K562 (cell line): ENCODE results near the gene GFOD2. TPM values are rescaled to one million over a fixed set of nuclear protein-coding genes. Genes with fewer than 3 reads are reported as not detected.

Source experiments
- ATAC-seq: fragments of 200-7000 bp; cut with Tn5 transposase; 3 replicates; pipeline ENCODE4 v1.9.1; 2020; ENCODE audit warnings: moderate library complexity
- BruUV-seq: library from RNA; stranded (reverse); fragments of 400-500 nt; replicated peaks from 2 replicates; lab custom pipeline; 2021; lab: Mats Ljungman, UMichigan
- CTCF ChIA-PET: fragments of 300-600 bp; formaldehyde crosslinking; extraction: SDS; loops from one replicate; lab custom pipeline; 2021; ENCODE audit warnings: low intra/inter-chr PET ratio; lab: Yijun Ruan, JAX
- POLR2A ChIA-PET: fragments of 300-600, 350-650 bp; sonication (Branson Sonifier 250); formaldehyde crosslinking; extraction: SDS; loops from one replicate; lab custom pipeline; 2021; ENCODE audit warnings: antibody characterized with exemption, inconsistent platforms; lab: Yijun Ruan, JAX
- DNase-seq, 4 experiments: peaks; one replicate each; pipeline versions ENCODE4 v3.0.0 to v3.0.0-alpha.2; 2011 to 2018; ENCODE audit warnings: low spot score in 3 of 4, mixed read lengths in 3 of 4; ENCODE audit errors: extremely low read depth in 1 of 4
- FAIRE-seq: peaks from 2 replicates; lab custom pipeline; 2011; peaks lifted over from hg19 to GRCh38; lab: Jason Lieb, UNC
- H2AFZ ChIP-seq: 2 replicates; pipeline ENCODE4 v1.6.0; 2011; ENCODE audit warnings: low read depth, low read length, control low read depth, inconsistent platforms
- H3K27ac ChIP-seq: fragments of 200-600 bp; 3 replicates; pipeline ENCODE4 v1.8.0; 2011; ENCODE audit warnings: low read depth, mild to moderate bottlenecking, control low read depth, inconsistent platforms, low read length, moderate library complexity, mixed read lengths; ENCODE audit errors: extremely low read depth
- H3K27me3 ChIP-seq, 2 experiments: fragments of 300-600 bp in 1 of 2; 2 replicates in 1 of 2; 3 replicates in 1 of 2; pipeline versions ENCODE4 v1.6.0 to v1.8.0; 2011; ENCODE audit warnings: inconsistent platforms in 2 of 2, low read length in 2 of 2, mild to moderate bottlenecking in 1 of 2, mixed read lengths in 1 of 2, moderate library complexity in 1 of 2; ENCODE audit not compliant: control insufficient read depth in 2 of 2, insufficient read depth in 2 of 2
- H3K36me3 ChIP-seq: fragments of 300-600 bp; 3 replicates; pipeline ENCODE4 v1.8.0; 2011; ENCODE audit warnings: mild to moderate bottlenecking, low read length, inconsistent platforms; ENCODE audit not compliant: control insufficient read depth, insufficient read depth
- H3K4me1 ChIP-seq, 2 experiments: fragments of 200-600 bp in 1 of 2; replicated peaks in 1 of 2; 2 replicates in 1 of 2; 3 replicates in 1 of 2; pipeline versions ENCODE4 v1.5.1 to v1.8.0; 2011; ENCODE audit warnings: inconsistent platforms in 2 of 2, low read length in 2 of 2, mild to moderate bottlenecking in 1 of 2, mixed read lengths in 1 of 2, moderate library complexity in 1 of 2; ENCODE audit not compliant: control insufficient read depth in 2 of 2, insufficient read depth in 2 of 2
- H3K4me2 ChIP-seq: 2 replicates; pipeline ENCODE4 v1.6.1; 2011; ENCODE audit warnings: low read length, control low read depth, inconsistent platforms, mixed read lengths; ENCODE audit not compliant: insufficient read depth
- H3K4me3 ChIP-seq: fragments of 200-600 bp; sonication (generic), shearing (Covaris generic); 2 replicates; pipeline ENCODE4 v1.5.1; 2016; ENCODE audit warnings: control low read depth, inconsistent platforms
- H3K79me2 ChIP-seq: fragments of 200-600 bp; 3 replicates; pipeline ENCODE4 v1.8.0; 2011; ENCODE audit warnings: low read length, inconsistent platforms; ENCODE audit not compliant: control insufficient read depth, insufficient read depth
- H3K9ac ChIP-seq, 2 experiments: 2 replicates each; pipeline versions ENCODE4 v1.6.0 to v1.6.1; 2011; ENCODE audit warnings: low read depth in 2 of 2, low read length in 2 of 2, control low read depth in 1 of 2, inconsistent platforms in 1 of 2, mild to moderate bottlenecking in 1 of 2, mixed read lengths in 1 of 2; ENCODE audit not compliant: insufficient read depth in 1 of 2
- H3K9me1 ChIP-seq: one replicate; pipeline ENCODE4 v1.6.0; 2011; ENCODE audit warnings: inconsistent platforms, mild to moderate bottlenecking, low read length, moderate library complexity; ENCODE audit not compliant: control insufficient read depth, insufficient read depth
- H3K9me3 ChIP-seq: replicated peaks from 2 replicates; pipeline ENCODE4 v1.5.1; 2011; ENCODE audit warnings: low read depth, low read length, inconsistent platforms; ENCODE audit not compliant: control insufficient read depth, insufficient read depth
- H4K20me1 ChIP-seq: replicated peaks from 2 replicates; pipeline ENCODE4 v1.6.1; 2011; ENCODE audit warnings: low read length, inconsistent platforms, mixed read lengths; ENCODE audit not compliant: control insufficient read depth, insufficient read depth
- HIVEP1 ChIP-seq: fragments of 250-450 bp; sonication (Bioruptor Pico); IDR thresholded peaks from 2 replicates; pipeline ENCODE4 v1.4.0; 2020; ENCODE audit warnings: mild to moderate bottlenecking
- ZBTB8A ChIP-seq: fragments of 450-650 bp; IDR thresholded peaks from 2 replicates; pipeline ENCODE4 v1.6.1; 2018; ENCODE audit warnings: mild to moderate bottlenecking, moderate library complexity; ENCODE audit not compliant: partially characterized antibody
- ZNF143 ChIP-seq: sonication (generic); formaldehyde crosslinking; IDR thresholded peaks from 2 replicates; pipeline ENCODE4 v1.9.0; 2022; ENCODE audit warnings: mild to moderate bottlenecking, missing genetic modification reagents
- ZSCAN29 ChIP-seq: fragments of 450-650 bp; IDR thresholded peaks from 2 replicates; pipeline ENCODE4 v1.6.1; 2017
- in situ Hi-C: fragments of 300-500 bp; cut with MboI; formaldehyde crosslinking; loops from 4 replicates; pipeline ENCODE4 v1.15.0; 2018; ENCODE audit warnings: inconsistent platforms, mixed read lengths
- intact Hi-C: fragments of 100-400 bp; cut with micrococcal nuclease; formaldehyde crosslinking; loops from 2 replicates; pipeline ENCODE4 v1.14.2; 2022
- polyA plus RNA-seq, 8 experiments: library from polyadenylated mRNA; depleted of rRNA in 4 of 8; stranded (reverse) in 5 of 8; unstranded in 3 of 8; fragments of >200 nt; fragmentation: Nextera tagmentation in 2 of 8; fragmentation: Illumina TruSeq in 1 of 8; extraction: Ambion mirVana in 2 of 8; extraction: Trizol in 1 of 8; gene quantifications; 2 replicates each; pipeline versions ENCODE4 v1.2.1 to v1.2.3, GENCODE V29; 2011 to 2014; ENCODE audit warnings: inconsistent platforms in 1 of 8, missing spikeins in 1 of 8
- total RNA-seq, 7 experiments: library from RNA; depleted of rRNA in 6 of 7; stranded (reverse); fragments of >200 nt in 6 of 7; fragmentation: Illumina TruSeq in 2 of 7; extraction: Trizol in 2 of 7; gene quantifications; 2 replicates each; pipeline versions ENCODE4 v1.2.1 to v1.2.3, GENCODE V29; 2011 to 2021; ENCODE audit warnings: low replicate concordance in 1 of 7
- TF ChIP-seq, protein P1 (sequence below): fragments of 450-650 bp; IDR thresholded peaks from 2 replicates; pipeline ENCODE4 v1.6.1; 2016; ENCODE audit warnings: mild to moderate bottlenecking

Gene GFOD2
- total and polyA plus RNA-seq, 9 of the 15 experiments (the other 6 are each of a cell fraction or from before 2014, with no cell fraction given), result 1.9 to 15.8 (median 11.1) TPM

DNA sequence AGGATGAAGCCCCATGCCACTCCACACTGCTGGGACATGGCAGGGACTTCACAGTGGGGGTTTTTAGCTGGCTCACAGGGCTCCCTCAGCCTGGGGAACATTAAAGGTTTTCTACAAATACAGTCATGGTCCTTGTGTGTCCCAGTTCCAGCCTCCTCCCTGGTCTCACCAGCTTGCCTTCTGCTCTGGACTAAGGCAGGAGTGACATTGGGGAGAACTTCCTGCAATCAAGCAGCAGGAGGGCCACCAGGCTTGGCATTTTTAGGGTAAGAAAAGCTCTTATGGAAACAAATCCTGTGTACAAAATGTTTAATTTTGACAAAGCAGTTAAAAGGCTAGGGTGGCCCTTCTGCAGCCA, 56.5 kb downstream of the GFOD2 start:
- no peaks in the 10 kb centered on the region for H3K9me3 ChIP-seq
- H3K27ac ChIP-seq, result no peak overlapping the region
- ChIA-PET CTCF (no interaction called here), POLR2A (interaction anchor here (0.5 to 1.2 kb wide), 4 partner anchors 10 to 285 kb away, joined by 3 to 5 read pairs (median 4); no protein-coding TSS in a partner anchor)
- no peak for FAIRE-seq
- TF ChIP-seq, protein P1, sequence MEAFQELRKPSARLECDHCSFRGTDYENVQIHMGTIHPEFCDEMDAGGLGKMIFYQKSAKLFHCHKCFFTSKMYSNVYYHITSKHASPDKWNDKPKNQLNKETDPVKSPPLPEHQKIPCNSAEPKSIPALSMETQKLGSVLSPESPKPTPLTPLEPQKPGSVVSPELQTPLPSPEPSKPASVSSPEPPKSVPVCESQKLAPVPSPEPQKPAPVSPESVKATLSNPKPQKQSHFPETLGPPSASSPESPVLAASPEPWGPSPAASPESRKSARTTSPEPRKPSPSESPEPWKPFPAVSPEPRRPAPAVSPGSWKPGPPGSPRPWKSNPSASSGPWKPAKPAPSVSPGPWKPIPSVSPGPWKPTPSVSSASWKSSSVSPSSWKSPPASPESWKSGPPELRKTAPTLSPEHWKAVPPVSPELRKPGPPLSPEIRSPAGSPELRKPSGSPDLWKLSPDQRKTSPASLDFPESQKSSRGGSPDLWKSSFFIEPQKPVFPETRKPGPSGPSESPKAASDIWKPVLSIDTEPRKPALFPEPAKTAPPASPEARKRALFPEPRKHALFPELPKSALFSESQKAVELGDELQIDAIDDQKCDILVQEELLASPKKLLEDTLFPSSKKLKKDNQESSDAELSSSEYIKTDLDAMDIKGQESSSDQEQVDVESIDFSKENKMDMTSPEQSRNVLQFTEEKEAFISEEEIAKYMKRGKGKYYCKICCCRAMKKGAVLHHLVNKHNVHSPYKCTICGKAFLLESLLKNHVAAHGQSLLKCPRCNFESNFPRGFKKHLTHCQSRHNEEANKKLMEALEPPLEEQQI, result no peak
- no peak for TF ChIP-seq HIVEP1 (CRISPR knock-in tag)
- TF ChIP-seq ZBTB8A, result no peak
- TF ChIP-seq ZSCAN29, result no peak
- TF ChIP-seq ZNF143 (CRISPR knock-in tag), result no peak
- H3K4me1 ChIP-seq, result peaks cover 17 to 69% of the 10 kb centered on the region in 2 experiments
- BruUV-seq, result no TSS peak
- peaks cover 10% of the 10 kb centered on the region; the same call in 1 of the 2 replicates for H4K20me1 ChIP-seq
- in situ Hi-C loops, result no loop called here
- no peaks in the 10 kb centered on the region for H3K9me1 ChIP-seq
- DNase-seq, result no peak
- ATAC-seq, result no peak
- no peak overlapping the region for H3K4me3 ChIP-seq
- H3K27me3 ChIP-seq, result no peaks in the 10 kb centered on the region
- no peak overlapping the region for H3K4me2 ChIP-seq
- peaks cover 20% of the 10 kb centered on the region for H3K36me3 ChIP-seq
- intact Hi-C loops, result no loop called here
- H2AFZ ChIP-seq, result no peak overlapping the region
- 0 out of 4 replicates have a peak overlapping the region, but pooled peaks of 1 of the 2 experiments have one; percentile 14 for H3K9ac ChIP-seq
- H3K79me2 ChIP-seq, result peaks cover 17% of the 10 kb centered on the region
